HUES64 (cell line): ENCODE data around the gene LSM14B.

Experiments used
- H3K27ac ChIP-seq: 2 replicates; pipeline ENCODE4 v1.7.0; 2013; ENCODE audit warnings: low read depth, low read length, inconsistent platforms
- H3K27me3 ChIP-seq: 2 replicates; pipeline ENCODE4 v1.6.1; 2013; ENCODE audit warnings: mild to moderate bottlenecking, low read length; ENCODE audit not compliant: insufficient read depth
- H3K36me3 ChIP-seq: 2 replicates; pipeline ENCODE4 v1.6.1; 2013; ENCODE audit warnings: mild to moderate bottlenecking, low read length; ENCODE audit not compliant: insufficient read depth
- H3K4me1 ChIP-seq: 2 replicates; pipeline ENCODE4 v1.6.1; 2013; ENCODE audit warnings: mild to moderate bottlenecking, low read length, moderate library complexity; ENCODE audit not compliant: insufficient read depth
- H3K4me3 ChIP-seq: 2 replicates; pipeline ENCODE4 v1.5.1; 2013; ENCODE audit warnings: mild to moderate bottlenecking, low read length, moderate library complexity
- H3K9ac ChIP-seq: 2 replicates; pipeline ENCODE4 v1.6.1; 2013; ENCODE audit warnings: mild to moderate bottlenecking, low read depth, low read length
- H3K9me3 ChIP-seq: 2 replicates; pipeline ENCODE4 v1.6.1; 2013; ENCODE audit warnings: low read depth, low read length; ENCODE audit not compliant: insufficient read depth
- WGBS: fragments of 150-250, 120-280 bp; methylation state at CpG from one replicate; pipeline ENCODE4 v1.1.7; 2013; ENCODE audit warnings: missing lambda C conversion rate; 5-methylcytosine and 5-hydroxymethylcytosine counted together

Gene LSM14B

GRCh38 chr20:62159052-62159451 lies 36.8 kb downstream of the LSM14B start:
- no peak overlapping the region for H3K27ac ChIP-seq
- WGBS: 95% methylated on average over 11 of the region's 11 CpGs
- peaks cover 22% of the 10 kb centered on the region for H3K4me1 ChIP-seq
- H3K4me3 ChIP-seq: no peak overlapping the region
- no peak overlapping the region for H3K9ac ChIP-seq
- no peaks in the 10 kb centered on the region for H3K27me3 ChIP-seq
- peaks cover 54% of the 10 kb centered on the region for H3K36me3 ChIP-seq
- H3K9me3 ChIP-seq: no peaks in the 10 kb centered on the region

GRCh38 chr20:62159839-62160238 lies 37.6 kb downstream of the LSM14B start:
- Histone ChIP-seq H3K4me3 (no peak overlapping the region), H3K36me3 (peaks cover 58% of the 10 kb centered on the region), H3K4me1 (peaks cover 20% of the 10 kb centered on the region), H3K9me3 (no peaks in the 10 kb centered on the region), H3K9ac (no peak overlapping the region), H3K27ac (no peak overlapping the region), H3K27me3 (no peaks in the 10 kb centered on the region)
- 92% methylated on average over 14 of the region's 14 CpGs for WGBS

DNA sequence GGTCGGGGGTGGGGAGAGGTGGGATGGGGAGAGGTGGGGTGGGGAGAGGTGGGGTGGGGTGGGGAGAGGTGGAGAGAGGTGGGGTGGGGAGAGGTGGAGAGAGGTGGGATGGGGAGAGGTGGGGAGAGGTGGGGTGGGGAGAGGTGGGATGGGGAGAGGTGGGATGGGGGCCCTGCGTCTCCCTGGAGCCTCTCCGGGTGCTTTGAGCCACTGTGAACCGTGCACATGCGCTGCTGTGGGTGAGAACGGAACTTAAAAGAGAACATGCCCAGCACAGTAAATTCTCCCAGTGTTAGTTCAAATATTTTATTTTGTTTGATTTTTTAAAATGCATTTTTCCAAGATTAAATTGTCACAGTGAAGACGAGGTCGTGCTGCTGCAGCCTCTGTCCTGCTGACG lies 38.0 kb downstream of the LSM14B start:
- Histone ChIP-seq H3K36me3 (peaks cover 62% of the 10 kb centered on the region), H3K27ac (no peak overlapping the region)
- WGBS: 98% methylated on average over 8 of the region's 9 CpGs

GRCh38 chr20:62160876-62161275 lies 38.6 kb downstream of the LSM14B start:
- no peaks in the 10 kb centered on the region for H3K27me3 ChIP-seq
- peaks cover 68% of the 10 kb centered on the region for H3K36me3 ChIP-seq
- no peaks in the 10 kb centered on the region for H3K9me3 ChIP-seq
- H3K9ac ChIP-seq: no peak overlapping the region
- peaks cover 10% of the 10 kb centered on the region for H3K4me1 ChIP-seq
- 96% methylated on average over 17 of the region's 17 CpGs for WGBS
- H3K4me3 ChIP-seq: no peak overlapping the region
- no peak overlapping the region for H3K27ac ChIP-seq

More for the DNA sequence above, 38.0 kb downstream of the LSM14B start:
- Histone ChIP-seq H3K9me3 (no peaks in the 10 kb centered on the region), H3K9ac (no peak overlapping the region), H3K4me3 (no peak overlapping the region), H3K27me3 (no peaks in the 10 kb centered on the region), H3K4me1 (peaks cover 16% of the 10 kb centered on the region)

GRCh38 chr20:62161347-62161746 lies 39.1 kb downstream of the LSM14B start:
- Histone ChIP-seq H3K9ac (no peak overlapping the region), H3K9me3 (no peaks in the 10 kb centered on the region)
- 92% methylated on average over 17 of the region's 17 CpGs for WGBS

DNA sequence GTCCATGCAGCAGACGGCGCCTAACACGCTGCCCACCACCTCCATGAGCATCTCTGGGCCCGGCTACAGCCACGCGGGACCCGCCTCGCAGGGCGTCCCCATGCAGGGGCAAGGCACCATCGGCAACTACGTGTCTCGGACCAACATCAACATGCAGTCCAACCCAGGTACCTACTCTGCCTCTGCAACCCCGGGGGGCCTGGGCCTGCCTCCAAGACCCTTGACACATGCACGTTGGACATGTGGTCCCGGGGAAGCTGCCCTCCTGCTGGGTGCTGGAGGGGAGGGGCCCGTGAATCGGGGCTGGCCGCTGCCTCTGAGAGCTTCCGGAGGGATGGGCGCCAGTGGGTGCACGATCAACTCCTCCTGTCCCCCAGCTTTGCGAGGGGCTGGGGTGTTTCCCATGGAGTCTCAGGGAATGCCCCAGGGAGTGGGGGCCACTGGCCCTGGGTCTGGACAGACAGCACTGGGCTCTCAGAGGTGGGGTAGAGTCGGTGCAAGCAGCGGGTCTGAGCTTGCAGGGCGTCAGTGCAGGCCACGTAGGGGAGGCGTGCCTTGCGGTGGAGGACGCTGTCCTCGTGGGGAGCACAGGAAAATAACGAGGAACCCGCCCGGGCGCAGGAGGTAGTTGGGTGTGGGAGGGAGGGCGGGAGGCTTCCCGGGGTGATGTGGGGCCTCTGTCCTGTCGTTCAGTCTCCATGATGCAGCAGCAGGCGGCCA lies 40.6 kb downstream of the LSM14B start:
- WGBS: 96% methylated on average over 38 of the region's 38 CpGs
- Histone ChIP-seq H3K9ac (no peak overlapping the region), H3K9me3 (no peaks in the 10 kb centered on the region), H3K4me1 (no peaks in the 10 kb centered on the region), H3K4me3 (no peak overlapping the region), H3K27me3 (no peaks in the 10 kb centered on the region), H3K36me3 (peaks cover 79% of the 10 kb centered on the region), H3K27ac (no peak overlapping the region)

More at GRCh38 chr20:62161347-62161746, 39.1 kb downstream of the LSM14B start:
- H3K27ac ChIP-seq: no peak overlapping the region
- 0 out of 2 replicates have a peak, but pooled peaks cover 5% of the 10 kb centered on the region for H3K4me1 ChIP-seq
- peaks cover 73% of the 10 kb centered on the region for H3K36me3 ChIP-seq
- H3K4me3 ChIP-seq: no peak overlapping the region
- no peaks in the 10 kb centered on the region for H3K27me3 ChIP-seq

DNA sequence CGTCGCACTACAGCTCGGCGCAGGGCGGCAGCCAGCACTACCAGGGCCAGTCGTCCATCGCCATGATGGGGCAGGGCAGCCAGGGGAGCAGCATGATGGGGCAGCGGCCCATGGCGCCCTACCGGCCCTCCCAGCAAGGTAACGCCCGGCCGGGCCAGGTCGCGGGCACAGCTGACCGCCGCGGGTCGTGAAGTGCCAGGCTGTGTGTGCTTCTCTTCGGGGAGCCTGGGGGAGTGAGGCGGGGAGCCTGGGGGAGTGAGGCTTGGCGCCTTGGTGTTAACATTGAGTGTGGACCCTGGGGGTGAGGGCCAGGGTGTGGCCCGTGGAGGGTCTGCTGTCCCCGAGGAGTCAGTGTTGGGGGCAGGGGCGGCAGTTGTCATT lies 41.2 kb downstream of the LSM14B start:
- Histone ChIP-seq H3K27me3 (no peaks in the 10 kb centered on the region), H3K4me3 (no peak overlapping the region), H3K9me3 (no peaks in the 10 kb centered on the region), H3K27ac (no peak overlapping the region), H3K9ac (no peak overlapping the region), H3K4me1 (no peaks in the 10 kb centered on the region), H3K36me3 (peaks cover 84% of the 10 kb centered on the region)
- WGBS: 95% methylated on average over 25 of the region's 25 CpGs

DNA sequence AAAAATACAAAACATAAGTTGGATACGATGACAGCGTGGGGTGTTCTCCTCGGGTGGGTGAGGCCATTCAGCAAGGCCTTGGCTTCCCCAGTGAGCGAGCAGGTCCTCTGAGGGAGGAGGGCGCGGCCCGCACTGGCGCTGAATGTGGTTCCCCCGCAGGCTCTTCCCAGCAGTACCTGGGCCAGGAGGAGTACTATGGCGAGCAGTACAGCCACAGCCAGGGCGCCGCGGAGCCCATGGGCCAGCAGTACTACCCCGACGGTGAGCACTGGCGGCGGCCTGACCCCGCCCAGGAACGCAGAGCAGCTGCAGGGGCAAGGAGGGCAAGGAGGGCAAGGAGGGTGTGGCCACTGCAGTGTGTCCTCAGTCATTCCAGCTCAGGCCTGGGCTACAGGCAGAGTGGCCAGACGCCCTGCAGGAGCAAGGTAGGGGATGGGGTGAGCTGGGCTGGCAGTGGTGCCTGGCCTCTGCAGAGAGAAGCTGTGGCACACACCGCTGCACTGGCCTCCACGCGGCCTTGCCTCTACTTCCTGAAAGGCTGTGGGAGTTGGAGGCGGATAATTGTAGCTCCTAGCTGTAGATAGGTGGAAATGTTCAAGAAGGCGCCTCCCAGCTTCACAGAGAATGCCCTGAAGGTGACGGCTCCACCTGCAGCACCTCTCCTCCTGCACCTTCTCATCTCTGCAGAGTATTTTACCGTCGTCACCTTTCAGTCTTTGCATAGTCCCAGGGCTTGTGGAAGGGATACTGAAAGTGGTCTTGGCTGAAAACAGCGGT lies 41.9 kb downstream of the LSM14B start:
- 95% methylated on average over 29 of the region's 29 CpGs for WGBS
- Histone ChIP-seq H3K27ac (no peak overlapping the region), H3K9me3 (no peaks in the 10 kb centered on the region), H3K9ac (no peak overlapping the region), H3K36me3 (peaks cover 83% of the 10 kb centered on the region), H3K4me3 (no peak overlapping the region), H3K27me3 (no peaks in the 10 kb centered on the region), H3K4me1 (no peaks in the 10 kb centered on the region)

DNA sequence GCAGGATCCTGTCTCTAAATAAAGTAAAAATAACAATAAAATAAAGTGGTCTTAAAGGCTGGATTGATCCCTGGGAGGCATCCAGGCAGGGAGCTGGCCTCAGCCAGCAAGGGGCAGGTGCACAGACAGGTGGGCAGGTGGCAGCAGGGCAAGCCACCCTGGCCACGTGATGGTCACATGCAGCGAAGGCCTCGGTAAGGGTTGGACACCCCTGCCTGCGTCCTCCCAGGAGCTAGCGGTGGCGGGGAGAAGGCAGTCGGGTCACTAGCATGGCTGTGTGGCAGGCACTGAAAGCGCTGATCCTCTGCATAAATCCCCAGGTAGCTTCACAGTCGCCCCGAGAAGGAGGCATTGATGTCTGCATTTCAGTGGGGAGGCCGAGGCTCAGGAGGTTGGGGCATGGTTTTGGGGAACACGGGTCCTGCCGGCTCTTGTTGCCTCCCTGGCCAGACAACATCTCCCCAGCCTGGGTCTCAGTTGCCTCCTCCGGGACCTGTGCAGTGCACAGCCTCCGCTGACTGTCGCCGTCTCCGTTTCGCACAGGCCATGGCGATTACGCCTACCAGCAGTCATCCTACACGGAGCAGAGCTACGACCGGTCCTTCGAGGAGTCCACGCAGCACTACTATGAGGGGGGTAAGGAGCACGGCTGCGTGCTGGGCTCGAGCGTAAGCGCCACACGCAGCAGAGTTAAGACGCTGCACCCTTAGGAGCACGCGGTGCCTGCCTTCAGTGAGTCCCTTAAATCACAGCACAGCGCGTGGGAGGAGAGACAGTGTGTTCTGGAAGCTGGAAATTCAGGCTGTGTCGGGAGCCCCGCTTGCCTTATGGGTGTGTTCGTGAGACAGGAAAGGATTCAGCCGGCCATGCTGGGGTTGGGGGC lies 42.8 kb downstream of the LSM14B start:
- no peak overlapping the region for H3K4me3 ChIP-seq
- no peaks in the 10 kb centered on the region for H3K9me3 ChIP-seq
- WGBS: 97% methylated on average over 41 of the region's 41 CpGs
- H3K27me3 ChIP-seq: no peaks in the 10 kb centered on the region
- H3K9ac ChIP-seq: no peak overlapping the region
- peaks cover 82% of the 10 kb centered on the region for H3K36me3 ChIP-seq
- no peak overlapping the region for H3K27ac ChIP-seq
- no peaks in the 10 kb centered on the region for H3K4me1 ChIP-seq

GRCh38 chr20:62165762-62166399 lies 43.6 kb downstream of the LSM14B start:
- H3K9me3 ChIP-seq: no peaks in the 10 kb centered on the region
- no peak overlapping the region for H3K4me3 ChIP-seq
- no peaks in the 10 kb centered on the region for H3K4me1 ChIP-seq
- peaks cover 76% of the 10 kb centered on the region for H3K36me3 ChIP-seq
- no peak overlapping the region for H3K27ac ChIP-seq
- no peak overlapping the region for H3K9ac ChIP-seq
- WGBS: 92% methylated on average over 25 of the region's 25 CpGs
- H3K27me3 ChIP-seq: no peaks in the 10 kb centered on the region
